Endothelial cell of umbilical vein (primary cell): ENCODE results near the gene HIPK1. TPM values are rescaled to one million over a fixed set of nuclear protein-coding genes. Genes with fewer than 3 reads are reported as not detected.

Experiments used
- BruUV-seq: library from RNA; stranded (reverse); fragments of 400-500 nt; replicated peaks from 2 replicates; lab custom pipeline; 2021; lab: Mats Ljungman, UMichigan
- CTCF ChIA-PET: fragments of 300-600, 350-600 bp; sonication (Branson Sonifier 250); formaldehyde crosslinking; loops from one replicate; lab custom pipeline; 2021; ENCODE audit warnings: antibody characterized with exemption, inconsistent platforms; lab: Charles Lee
- POLR2A ChIA-PET: fragments of 300-600, 350-600 bp; sonication (Branson Sonifier 250); formaldehyde crosslinking; loops from one replicate; lab custom pipeline; 2021; ENCODE audit warnings: antibody characterized with exemption, inconsistent platforms; lab: Charles Lee
- DNase-seq: peaks from one replicate; pipeline ENCODE4 v3.0.0-alpha.2; 2011; ENCODE audit warnings: low read depth, low spot score
- FAIRE-seq: peaks from 2 replicates; lab custom pipeline; 2011; peaks lifted over from hg19 to GRCh38; lab: Jason Lieb, UNC
- H2AFZ ChIP-seq: 2 replicates; pipeline ENCODE4 v1.6.0; 2012; ENCODE audit warnings: low read depth, low read length, control low read depth, inconsistent platforms
- H3K27ac ChIP-seq: 2 replicates; pipeline ENCODE4 v1.5.1; 2011; ENCODE audit warnings: low read depth, mild to moderate bottlenecking, control low read depth, low read length, moderate library complexity; ENCODE audit not compliant: insufficient read depth
- H3K27me3 ChIP-seq, 2 experiments: 2 replicates each; pipeline versions ENCODE4 v1.6.0 to v1.6.1; 2011; ENCODE audit warnings: low read length in 2 of 2, mixed read lengths in 1 of 2; ENCODE audit not compliant: control insufficient read depth in 2 of 2, insufficient read depth in 2 of 2
- H3K36me3 ChIP-seq, 2 experiments: 2 replicates in 1 of 2; 3 replicates in 1 of 2; pipeline ENCODE4 v1.5.1; 2011; ENCODE audit warnings: low read length in 2 of 2, mild to moderate bottlenecking in 1 of 2, moderate library complexity in 1 of 2; ENCODE audit not compliant: control insufficient read depth in 2 of 2, insufficient read depth in 2 of 2; ENCODE audit errors: extremely low read depth in 1 of 2
- H3K4me1 ChIP-seq: 3 replicates; pipeline ENCODE4 v1.5.1; 2011; ENCODE audit warnings: mild to moderate bottlenecking, low read length; ENCODE audit not compliant: control insufficient read depth, insufficient read depth; ENCODE audit errors: extremely low read depth
- H3K4me2 ChIP-seq: 2 replicates; pipeline ENCODE4 v1.6.1; 2011; ENCODE audit warnings: low read length, control low read depth, mixed read lengths; ENCODE audit not compliant: insufficient read depth
- H3K4me3 ChIP-seq, 3 experiments: fragments of 200-600 bp in 1 of 3; sonication (generic), shearing (Covaris generic) in 1 of 3; replicated peaks in 1 of 3; 2 replicates each; pipeline ENCODE4 v1.5.1; 2011 to 2016; ENCODE audit warnings: control low read depth in 3 of 3, low read length in 3 of 3, mild to moderate bottlenecking in 2 of 3, inconsistent platforms in 1 of 3, low read depth in 1 of 3, moderate library complexity in 1 of 3; ENCODE audit not compliant: insufficient read depth in 1 of 3
- H3K79me2 ChIP-seq: 2 replicates; pipeline ENCODE4 v1.6.0; 2012; ENCODE audit warnings: low read length, inconsistent platforms; ENCODE audit not compliant: control insufficient read depth, insufficient read depth
- H3K9ac ChIP-seq: replicated peaks from 2 replicates; pipeline ENCODE3; 2011; ENCODE audit warnings: low read length, control low read depth; ENCODE audit not compliant: insufficient read depth; ENCODE audit errors: extremely low read depth
- H3K9me1 ChIP-seq: replicated peaks from 3 replicates; pipeline ENCODE4 v1.6.0; 2011; ENCODE audit warnings: mild to moderate bottlenecking, low read length; ENCODE audit not compliant: control insufficient read depth, insufficient read depth; ENCODE audit errors: extremely low read depth
- H3K9me3 ChIP-seq: replicated peaks from 2 replicates; pipeline ENCODE4 v1.5.1; 2012; ENCODE audit warnings: low read length, inconsistent platforms; ENCODE audit not compliant: control insufficient read depth, insufficient read depth
- H4K20me1 ChIP-seq: replicated peaks from 2 replicates; pipeline ENCODE3; 2011; ENCODE audit warnings: mild to moderate bottlenecking, low read length; ENCODE audit not compliant: control insufficient read depth, insufficient read depth; ENCODE audit errors: extremely low read depth
- CTCF ChIP-seq, 2 donors: IDR thresholded peaks; 1 replicate in 1 of 2; 2 replicates in 1 of 2; pipeline ENCODE4 v1.5.1; 2011; ENCODE audit warnings: low read length in 2 of 2, mild to moderate bottlenecking in 2 of 2, moderate library complexity in 2 of 2, control low read depth in 1 of 2, inconsistent platforms in 1 of 2, low read depth in 1 of 2; ENCODE audit not compliant: insufficient read depth in 1 of 2; ENCODE audit errors: extremely low read depth in 1 of 2
- FOS ChIP-seq: IDR thresholded peaks from 2 replicates; pipeline ENCODE4 v1.6.1; 2011; ENCODE audit warnings: mild to moderate bottlenecking, low read length, moderate library complexity, borderline replicate concordance; ENCODE audit not compliant: insufficient read depth
- POLR2A ChIP-seq: IDR thresholded peaks from 2 replicates; pipeline ENCODE4 v1.6.1; 2012; ENCODE audit warnings: low read depth, mild to moderate bottlenecking, control low read depth, low read length
- POLR2AphosphoS5 ChIP-seq: IDR thresholded peaks from 2 replicates; pipeline ENCODE4 v1.6.1; 2012; ENCODE audit warnings: low read depth, mild to moderate bottlenecking, control low read depth, low read length, moderate library complexity; ENCODE audit not compliant: insufficient read depth
- dilution Hi-C: fragments of 300-500 bp; cut with MboI; formaldehyde crosslinking; loops from one replicate; pipeline ENCODE4 v1.15.0; 2019; ENCODE audit warnings: low sequenced_read_pairs; ENCODE audit not compliant: extremely low pct_ligation_motif_present
- intact Hi-C: fragments of 100-400 bp; cut with micrococcal nuclease; formaldehyde crosslinking; loops from one replicate; pipeline ENCODE4 v1.10.0; 2022
- polyA plus RNA-seq, 4 experiments: library from polyadenylated mRNA; depleted of rRNA in 3 of 4; stranded (reverse) in 3 of 4; unstranded in 1 of 4; fragments of >200 nt; gene quantifications; 2 replicates each; pipeline versions ENCODE4 v1.2.1 to v1.2.3, GENCODE V29; 2011 to 2012; ENCODE audit warnings: missing spikeins in 1 of 4
- total RNA-seq: library from RNA; stranded (reverse); gene quantifications from 2 replicates; pipeline ENCODE4 v1.2.3, GENCODE V29; 2021

The HIPK1 gene
- total and polyA plus RNA-seq, 2 donors (not counting 3 experiments of a cell fraction or from before 2014, with no cell fraction given): 39.3 to 56.1 TPM

- Histone ChIP-seq H3K9ac (no peak overlapping the region), H3K79me2 (peaks cover 5% of the 10 kb centered on the region), H3K4me2 (no peak overlapping the region), H3K27me3 (no peaks in the 10 kb centered on the region), H2AFZ (no peak overlapping the region), H3K36me3 (peaks cover 6 to 19% of the 10 kb centered on the region in 2 experiments), H3K9me1 (no peaks in the 10 kb centered on the region), H3K9me3 (no peaks in the 10 kb centered on the region), H4K20me1 (no peaks in the 10 kb centered on the region), H3K27ac (no peak overlapping the region), H3K4me3 (no peak overlapping the region), H3K4me1 (no peaks in the 10 kb centered on the region)
- dilution Hi-C loops: loop anchor here (10.0 kb wide), 1 partner anchor 213 kb away; no protein-coding TSS in a partner anchor
- DNase-seq (no peak), FAIRE-seq (no peak)
- POLR2A ChIA-PET: no interaction called here
- intact Hi-C loops: no loop called here
- BruUV-seq: no TSS peak
- TF ChIP-seq POLR2A: no peak
- CTCF ChIA-PET: no interaction called here
These were observed 28.9 kb downstream of the HIPK1 start for GRCh38 chr1:113957984-113958383.

GRCh38 chr1:113958691-113959090 is 29.6 kb downstream of the HIPK1 start:
- Histone ChIP-seq H3K9ac (no peak overlapping the region), H3K4me2 (no peak overlapping the region), H3K4me3 (no peak overlapping the region), H3K9me3 (no peaks in the 10 kb centered on the region), H3K9me1 (no peaks in the 10 kb centered on the region), H4K20me1 (no peaks in the 10 kb centered on the region), H3K27ac (no peak overlapping the region), H3K79me2 (peaks cover 4% of the 10 kb centered on the region), H3K27me3 (no peaks in the 10 kb centered on the region), H2AFZ (no peak overlapping the region), H3K4me1 (no peaks in the 10 kb centered on the region), H3K36me3 (peaks cover 7 to 19% of the 10 kb centered on the region in 2 experiments)
- intact Hi-C loops (no loop called here), dilution Hi-C loops (loop anchor here (10.0 kb wide), 1 partner anchor 214 kb away; no protein-coding TSS in a partner anchor)
- POLR2A ChIA-PET: no interaction called here
- CTCF ChIA-PET: interaction anchor here (2.0 kb wide), 1 partner anchor 11 kb away, joined by 4 read pairs; no protein-coding TSS in a partner anchor
- no TSS peak for BruUV-seq
- TF ChIP-seq POLR2AphosphoS5 (no peak), POLR2A (no peak), CTCF (IDR thresholded peaks at IDR 0.05; ENCODE audit: extremely low read depth in 1 of 2, insufficient read depth in 1 of 2, low read depth in 1 of 2, low read length in 2 of 2) (no peak), FOS (no peak)
- DNase-seq (no peak), FAIRE-seq (no peak)
